ENCODE results near the gene TRMO. TPM values are rescaled to one million over a fixed set of nuclear protein-coding genes. Genes with fewer than 3 reads are reported as not detected.

TRMO gene
- total RNA-seq, 1 experiment from 2014 or later: 10.0 TPM

DNA sequence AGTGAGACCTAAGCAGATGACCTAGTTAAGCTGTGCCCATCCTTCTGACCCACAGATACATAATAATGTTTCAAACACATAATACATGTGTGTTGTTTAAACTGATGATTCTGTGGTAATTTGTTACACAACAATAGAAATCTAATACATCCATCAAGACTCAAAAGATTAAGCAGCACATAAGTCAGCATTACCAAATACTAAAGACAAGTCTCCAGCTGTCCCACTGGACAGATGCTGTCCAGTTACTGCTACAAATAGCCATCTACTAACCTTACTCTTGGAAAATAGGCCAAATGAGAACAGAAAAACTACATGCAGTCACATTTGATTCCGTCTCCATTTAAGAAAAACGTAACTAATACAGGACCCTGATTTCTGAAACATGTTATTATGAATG, 10.8 kb downstream of the TRMO start:
- Mint-ChIP-seq H3K36me3 (ENCODE audit: insufficient read depth, unreplicated experiment) (peaks cover 23% of the 10 kb centered on the region), H3K9me3 (ENCODE audit: unreplicated experiment) (no peaks in the 10 kb centered on the region), H3K4me3 (ENCODE audit: unreplicated experiment) (no peak overlapping the region), H3K27ac (ENCODE audit: unreplicated experiment) (no peak overlapping the region), H3K4me1 (ENCODE audit: low read depth, unreplicated experiment) (no peaks in the 10 kb centered on the region), H3K27me3 (ENCODE audit: insufficient read depth, unreplicated experiment) (no peaks in the 10 kb centered on the region)
- Histone ChIP-seq H3K4me1 (peaks cover 5% of the 10 kb centered on the region; the same call in 1 of the 2 replicates), H3K4me3 (ENCODE audit: low read depth, low read length) (no peak overlapping the region), H3K36me3 (ENCODE audit: control insufficient read depth, insufficient read depth, low read length) (no peaks in the 10 kb centered on the region; the same call in 1 of the 2 replicates), H3K27me3 (replicated peaks; ENCODE audit: control insufficient read depth, insufficient read depth, low read length) (no peaks in the 10 kb centered on the region), H3K9me3 (no peaks in the 10 kb centered on the region)
- intact Hi-C loops (cut with micrococcal nuclease; ENCODE audit: unreplicated experiment): no loop called here
- no peak for TF ChIP-seq CTCF (IDR thresholded peaks at IDR 0.05; ENCODE audit: insufficient read depth in 1 of 2, low read depth in 1 of 2, low read length in 1 of 2, severe bottlenecking in 1 of 2, unreplicated experiment in 1 of 2)
- DNase-seq: no peak
- BruUV-seq (replicated peaks): no TSS peak
- CTCF ChIA-PET: interaction anchor here (0.7 kb wide), 1 partner anchor 11 kb away, joined by 3 read pairs; no protein-coding TSS in a partner anchor
- POLR2A ChIA-PET: no interaction called here

- TF ChIP-seq CTCF (IDR thresholded peaks at IDR 0.05; ENCODE audit: insufficient read depth in 1 of 2, low read depth in 1 of 2, low read length in 1 of 2, severe bottlenecking in 1 of 2, unreplicated experiment in 1 of 2): no peak
- Mint-ChIP-seq H3K36me3 (ENCODE audit: insufficient read depth, unreplicated experiment) (peaks cover 28% of the 10 kb centered on the region), H3K27me3 (ENCODE audit: insufficient read depth, unreplicated experiment) (no peaks in the 10 kb centered on the region), H3K4me3 (ENCODE audit: unreplicated experiment) (no peak overlapping the region), H3K27ac (ENCODE audit: unreplicated experiment) (no peak overlapping the region), H3K9me3 (ENCODE audit: unreplicated experiment) (no peaks in the 10 kb centered on the region), H3K4me1 (ENCODE audit: low read depth, unreplicated experiment) (no peaks in the 10 kb centered on the region)
- intact Hi-C loops (cut with micrococcal nuclease; ENCODE audit: unreplicated experiment): no loop called here
- DNase-seq: no peak
- POLR2A ChIA-PET: no interaction called here
- H3K4me1 ChIP-seq: peaks cover 5% of the 10 kb centered on the region; the same call in 1 of the 2 replicates
- no peaks in the 10 kb centered on the region; the same call in 1 of the 2 replicates for H3K36me3 ChIP-seq (ENCODE audit: control insufficient read depth, insufficient read depth, low read length)
- CTCF ChIA-PET: no interaction called here
- H3K4me3 ChIP-seq (ENCODE audit: low read depth, low read length): no peak overlapping the region
- no peaks in the 10 kb centered on the region for H3K27me3 ChIP-seq (replicated peaks; ENCODE audit: control insufficient read depth, insufficient read depth, low read length)
- no peaks in the 10 kb centered on the region for H3K9me3 ChIP-seq
- BruUV-seq (replicated peaks): no TSS peak
Measured at GRCh38 chr9:97910357-97910756, 11.9 kb downstream of the TRMO start.

- Histone ChIP-seq H3K27me3 (replicated peaks; ENCODE audit: control insufficient read depth, insufficient read depth, low read length) (no peaks in the 10 kb centered on the region), H3K4me1 (peaks cover 5% of the 10 kb centered on the region; the same call in 1 of the 2 replicates), H3K9me3 (no peaks in the 10 kb centered on the region), H3K36me3 (ENCODE audit: control insufficient read depth, insufficient read depth, low read length) (no peaks in the 10 kb centered on the region; the same call in none of the 2 replicates), H3K4me3 (ENCODE audit: low read depth, low read length) (no peak overlapping the region)
- no TSS peak for BruUV-seq (replicated peaks)
- no peak for DNase-seq
- H3K4me1 Mint-ChIP-seq (ENCODE audit: low read depth, unreplicated experiment): no peaks in the 10 kb centered on the region
- TF ChIP-seq CTCF (IDR thresholded peaks at IDR 0.05; ENCODE audit: insufficient read depth in 1 of 2, low read depth in 1 of 2, low read length in 1 of 2, severe bottlenecking in 1 of 2, unreplicated experiment in 1 of 2): no peak
- H3K9me3 Mint-ChIP-seq (ENCODE audit: unreplicated experiment): no peaks in the 10 kb centered on the region
- H3K4me3 Mint-ChIP-seq (ENCODE audit: unreplicated experiment): no peak overlapping the region
- H3K27ac Mint-ChIP-seq (ENCODE audit: unreplicated experiment): no peak overlapping the region
- no peaks in the 10 kb centered on the region for H3K27me3 Mint-ChIP-seq (ENCODE audit: insufficient read depth, unreplicated experiment)
- CTCF ChIA-PET: no interaction called here
- H3K36me3 Mint-ChIP-seq (ENCODE audit: insufficient read depth, unreplicated experiment): peaks cover 17% of the 10 kb centered on the region
- POLR2A ChIA-PET: no interaction called here
- intact Hi-C loops (cut with micrococcal nuclease; ENCODE audit: unreplicated experiment): no loop called here
Measured at GRCh38 chr9:97908705-97909104, 13.6 kb downstream of the TRMO start.

All from Caco-2 (cell line).